ACHN (cell line): ENCODE data around the gene C5.
"Not testable (repeated sequence)": the region's sequence is repeated elsewhere in the genome, so short reads cannot be mapped to it uniquely, and the experiment has no call there.

Experiments
- DNase-seq: peaks from one replicate; pipeline ENCODE4 v3.0.0-alpha.2; 2015
- in situ Hi-C: cut with HindIII; loops from 2 replicates; pipeline ENCODE4 v1.10.0; 2017; ENCODE audit warnings: low sequenced_read_pairs, low pct_ligation_motif_present, low pct_unique_long_range_greater_than_20kb

Gene C5

DNA sequence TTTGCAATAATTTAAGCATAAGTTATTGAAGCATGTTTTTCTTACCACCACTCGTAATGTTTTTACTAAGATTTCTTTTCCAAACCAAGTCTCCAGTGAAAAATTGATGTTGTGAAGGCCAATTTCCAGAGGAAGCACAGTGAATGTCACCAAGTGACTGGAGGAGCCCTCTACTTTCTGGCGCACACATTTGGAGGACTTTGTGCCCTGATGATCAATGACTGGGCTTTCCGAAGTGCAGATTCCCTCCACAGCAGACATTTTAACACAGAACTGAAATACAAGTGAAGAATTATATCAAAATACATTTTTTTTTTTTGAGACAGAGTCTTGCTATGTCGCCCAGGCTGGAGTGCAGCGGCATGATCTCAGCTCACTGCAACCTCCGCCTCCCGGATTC is 52.6 kb downstream of the C5 start:
- DNase-seq = no peak
- in situ Hi-C loops = no loop called here

DNA sequence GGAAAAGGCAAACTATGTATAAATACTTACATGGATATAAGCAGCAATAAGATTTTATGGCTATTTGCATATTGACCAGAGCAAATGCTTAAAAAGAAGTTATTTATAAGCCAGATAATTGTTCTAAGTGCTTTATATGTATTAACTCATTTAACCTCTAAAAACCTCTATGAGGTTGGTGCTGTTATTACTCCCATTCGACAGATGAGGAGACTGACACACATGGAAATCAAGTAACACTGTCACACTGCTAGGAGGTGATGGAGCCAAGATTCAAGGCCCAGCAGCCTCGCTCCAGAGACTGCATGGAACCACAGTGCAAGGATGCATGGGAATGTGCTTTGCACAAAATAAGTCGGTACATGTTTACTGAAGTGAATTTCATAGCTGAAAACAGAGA is 53.7 kb downstream of the C5 start:
- in situ Hi-C loops = no loop called here
- no peak for DNase-seq

DNA sequence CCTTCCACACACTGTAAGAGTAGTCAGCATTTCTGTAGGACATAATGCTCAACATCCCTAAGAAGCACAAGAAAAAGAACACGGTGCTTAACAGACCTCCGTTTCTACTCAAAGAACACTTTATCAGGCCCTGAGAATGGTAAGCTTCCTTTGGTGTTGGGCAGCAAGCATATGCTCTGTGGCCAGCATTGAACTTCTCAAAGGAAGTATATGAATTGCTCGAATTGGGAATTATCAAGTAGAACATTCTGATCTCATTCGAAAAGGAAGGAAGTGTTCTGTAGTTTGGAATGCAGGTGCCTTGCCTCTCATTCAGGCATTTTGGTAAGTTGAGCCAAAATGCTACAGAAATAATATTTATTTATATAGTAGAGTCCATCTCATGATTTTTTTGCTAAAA is 61.0 kb downstream of the C5 start:
- in situ Hi-C loops = no loop called here
- no peak for DNase-seq

DNA sequence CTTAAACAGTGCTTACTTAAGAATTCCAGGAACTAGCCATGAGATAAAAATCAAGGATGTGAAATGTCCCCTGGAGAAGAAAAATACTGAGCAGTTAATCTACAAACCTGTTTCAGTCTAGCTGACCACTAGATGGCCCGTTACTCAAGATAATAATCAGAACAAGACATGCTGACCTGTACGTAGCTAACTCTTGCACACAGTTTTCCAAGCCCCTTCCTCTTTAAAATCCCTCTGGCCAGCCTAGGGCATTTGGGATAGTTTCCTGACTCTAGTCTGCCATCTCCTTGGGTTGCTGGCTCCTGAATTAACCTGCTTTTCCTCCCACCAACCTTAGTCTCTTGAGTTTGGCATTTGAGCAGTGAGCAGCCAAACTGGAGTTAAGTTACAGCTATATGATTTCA is 64.3 kb downstream of the C5 start:
- in situ Hi-C loops = no loop called here

DNA sequence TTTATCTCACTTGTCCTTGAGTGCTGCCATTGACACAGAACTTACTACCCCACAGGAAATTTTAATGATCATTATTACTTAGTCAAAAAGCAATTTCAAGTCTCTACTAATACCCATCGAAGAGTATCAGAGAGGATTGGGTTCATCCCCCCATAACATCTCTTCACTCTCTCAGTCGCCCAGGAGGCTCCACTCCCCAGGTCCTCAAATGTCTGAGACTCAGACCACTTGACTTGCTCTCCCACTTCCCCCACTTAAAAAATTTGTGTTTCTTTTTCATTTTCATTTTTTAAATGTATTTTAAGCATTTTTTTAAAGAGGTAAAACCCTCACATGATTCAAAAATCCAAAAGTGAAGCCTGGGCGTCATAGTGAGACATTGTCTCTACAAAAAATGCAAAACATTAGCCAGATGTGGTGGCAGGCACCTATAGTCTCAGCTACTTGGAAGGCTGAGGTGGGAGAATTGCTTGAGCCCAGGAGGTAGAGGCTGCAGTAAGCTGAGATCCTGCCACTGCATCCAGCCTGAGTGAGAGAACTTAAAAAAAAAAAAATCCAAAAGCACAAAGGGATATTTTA is 66.7 kb downstream of the C5 start:
- no peak for DNase-seq
- in situ Hi-C loops = no loop called here

More for the DNA sequence above, 64.3 kb downstream of the C5 start:
- DNase-seq = peak; percentile 58

DNA sequence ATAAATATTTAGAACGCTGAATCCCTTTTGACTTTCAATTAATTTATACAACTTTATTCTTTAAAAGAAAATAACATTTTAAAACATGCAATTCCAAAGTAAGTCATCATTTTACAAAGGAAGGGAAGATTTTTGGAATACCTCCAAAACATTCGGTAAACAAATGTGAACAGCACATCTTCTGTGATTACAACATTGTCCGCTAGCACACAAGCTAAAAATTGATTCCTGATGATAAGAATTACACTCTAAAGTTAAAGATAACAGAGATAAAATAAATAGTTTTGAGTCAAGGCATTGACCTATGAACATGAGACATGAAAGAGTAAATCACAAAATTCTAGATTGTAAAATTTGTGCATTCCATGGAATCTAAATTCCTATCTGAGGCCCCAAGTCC is 67.2 kb downstream of the C5 start:
- no peak for DNase-seq
- in situ Hi-C loops = no loop called here

DNA sequence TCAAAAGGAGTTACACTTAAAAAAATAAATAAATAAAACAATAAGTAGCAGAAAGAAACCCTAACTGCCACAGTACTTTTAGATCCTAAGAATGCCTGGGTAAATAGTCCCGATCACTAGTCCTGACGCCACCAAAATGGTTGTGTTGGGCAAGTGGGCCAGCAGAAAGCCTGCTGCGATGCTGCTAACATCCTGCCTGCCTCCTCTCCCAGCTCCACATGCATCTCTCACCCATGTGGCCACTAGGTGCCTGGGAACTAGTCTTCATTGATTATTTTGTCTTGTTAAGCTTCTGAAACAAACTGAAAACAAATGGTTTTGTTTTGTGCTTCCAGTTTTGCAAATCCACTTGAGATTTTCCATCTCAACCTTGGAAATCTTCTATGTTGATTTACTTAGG is 69.1 kb downstream of the C5 start:
- no peak for DNase-seq
- in situ Hi-C loops = no loop called here

DNA sequence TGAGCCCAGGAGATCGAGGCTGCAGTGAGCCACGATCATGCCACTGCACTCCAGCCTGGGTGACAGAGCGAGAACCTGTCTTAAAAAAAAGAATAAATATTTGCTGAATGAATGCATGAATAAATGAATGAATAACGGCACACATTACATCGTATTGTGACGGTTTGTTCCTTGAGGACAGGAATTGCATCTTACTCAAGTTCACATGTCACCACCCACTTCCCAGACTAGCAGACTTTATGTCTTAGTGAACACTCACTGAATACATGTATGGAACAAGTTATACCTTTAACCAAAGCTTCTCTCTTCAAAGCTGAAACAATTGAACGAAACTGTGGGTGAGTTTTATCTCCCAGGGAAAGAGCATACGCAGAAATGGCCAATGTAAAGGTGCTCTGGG is 70.3 kb downstream of the C5 start:
- no peak for DNase-seq
- in situ Hi-C loops = no loop called here

DNA sequence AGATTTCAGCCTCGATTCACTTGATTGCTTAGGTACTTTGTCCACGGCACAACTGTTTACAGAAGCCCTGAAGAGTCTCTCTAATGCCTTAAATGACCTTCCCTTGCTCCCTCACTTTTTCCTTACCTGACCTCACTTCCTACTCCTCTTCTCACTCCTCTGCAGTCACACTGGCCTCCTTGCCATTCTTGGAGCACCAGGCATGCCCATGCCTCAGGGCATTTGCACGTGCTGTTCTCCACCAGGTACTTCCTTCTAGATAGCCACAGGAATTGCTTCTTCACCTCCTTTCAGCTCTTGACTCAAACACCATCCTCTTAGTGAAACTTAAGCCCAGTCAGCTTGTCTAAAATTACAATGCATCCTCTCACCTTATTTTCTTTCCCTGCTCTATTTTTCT is 71.1 kb downstream of the C5 start:
- DNase-seq = no peak
- in situ Hi-C loops = no loop called here

DNA sequence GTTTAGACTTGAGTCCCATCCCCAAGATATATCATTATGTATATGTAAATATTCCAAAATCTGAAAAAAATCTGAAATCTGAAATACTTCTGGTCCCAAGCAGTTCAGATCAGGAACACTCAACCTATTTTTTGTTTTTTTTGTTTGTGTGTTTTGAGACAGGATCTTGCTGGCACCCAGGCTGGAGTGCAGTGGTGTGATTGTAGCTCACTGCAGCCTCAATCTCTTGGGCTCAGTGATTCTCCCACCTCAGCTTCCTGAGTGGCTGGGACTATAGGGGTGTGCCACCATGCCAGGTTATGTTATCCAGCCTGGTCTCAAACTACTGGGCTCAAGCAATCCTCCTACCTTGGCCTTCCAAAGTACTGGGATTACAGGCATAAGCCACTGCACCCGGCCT is 72.8 kb downstream of the C5 start:
- no peak for DNase-seq
- in situ Hi-C loops = no loop called here

DNA sequence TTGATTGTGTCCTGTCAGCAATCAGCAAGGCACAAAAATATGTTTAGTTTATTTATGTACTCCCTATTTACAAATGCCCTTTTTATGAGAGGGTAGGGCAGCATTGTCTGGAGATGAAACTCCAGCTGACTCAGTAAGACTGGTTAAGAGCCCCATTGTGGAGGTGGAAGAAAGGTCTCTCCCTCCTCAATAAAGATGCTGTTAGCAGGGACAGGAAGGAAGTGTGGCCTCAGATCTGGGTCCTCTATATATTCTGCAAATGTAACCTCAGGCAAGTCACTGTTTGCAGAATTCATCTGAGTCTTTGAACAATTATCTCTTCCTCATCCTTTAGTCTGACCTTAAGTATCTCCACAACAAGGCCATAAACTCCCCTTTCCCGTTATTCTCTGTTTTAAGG is 75.2 kb downstream of the C5 start:
- no peak for DNase-seq
- in situ Hi-C loops = no loop called here

DNA sequence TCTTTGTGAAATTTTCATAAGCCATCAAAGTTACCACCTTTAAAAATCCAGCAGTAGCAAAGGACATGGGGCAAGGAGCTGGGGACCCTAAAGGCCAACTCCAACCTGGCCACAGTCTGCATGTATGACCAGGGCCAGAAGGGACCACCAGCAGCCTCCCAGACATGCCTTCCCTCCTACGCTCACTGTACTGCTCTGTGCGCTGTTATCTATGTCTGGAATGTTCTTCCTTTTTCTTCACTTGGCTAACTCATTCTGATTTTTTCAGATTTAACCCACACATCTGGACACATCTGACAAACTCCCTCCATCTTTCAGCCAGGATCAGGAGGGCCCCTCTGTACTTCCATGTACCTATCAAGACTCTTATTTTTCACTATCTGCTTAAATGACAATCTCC is 75.9 kb downstream of the C5 start:
- DNase-seq = no peak
- in situ Hi-C loops = no loop called here

DNA sequence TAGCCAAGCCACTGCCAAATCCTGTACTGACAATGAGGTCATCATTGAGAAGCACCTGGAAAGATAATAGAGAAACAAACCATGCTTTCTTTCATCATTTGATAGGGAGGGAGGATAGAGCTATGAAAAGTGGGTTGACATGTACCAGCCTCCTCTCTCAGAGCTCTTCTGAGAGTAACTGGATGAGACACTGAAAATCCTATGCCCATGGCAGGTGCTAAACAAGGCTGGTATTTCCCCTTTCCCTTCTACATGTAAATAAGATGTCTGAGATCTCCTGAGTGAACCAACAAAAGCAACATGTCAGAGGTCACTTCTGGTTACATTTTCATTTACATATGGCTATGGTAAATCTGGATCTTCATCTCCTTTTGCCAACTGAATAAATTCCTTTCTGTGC is 78.1 kb downstream of the C5 start:
- in situ Hi-C loops = no loop called here
- no peak for DNase-seq

DNA sequence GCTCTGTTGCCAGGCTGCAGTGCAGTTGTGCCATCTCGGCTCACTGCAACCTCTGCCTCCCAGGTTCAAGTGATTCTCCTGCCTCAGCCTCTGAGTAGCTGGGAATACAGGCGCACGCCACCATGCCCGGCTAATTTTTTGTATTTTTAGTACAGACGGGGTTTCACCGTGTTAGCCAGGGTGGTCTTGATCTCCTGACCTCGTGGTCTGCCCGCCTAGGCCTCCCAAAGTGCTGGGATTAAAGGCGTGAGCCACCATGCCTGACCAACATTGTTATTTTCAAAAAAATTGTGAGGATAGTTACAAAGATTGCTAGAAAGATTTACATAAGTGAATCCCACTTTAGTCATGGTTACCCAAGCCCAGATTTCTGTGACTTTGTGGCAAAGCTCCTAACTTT is 78.6 kb downstream of the C5 start:
- in situ Hi-C loops, DNase-seq: not testable (repeated sequence)

DNA sequence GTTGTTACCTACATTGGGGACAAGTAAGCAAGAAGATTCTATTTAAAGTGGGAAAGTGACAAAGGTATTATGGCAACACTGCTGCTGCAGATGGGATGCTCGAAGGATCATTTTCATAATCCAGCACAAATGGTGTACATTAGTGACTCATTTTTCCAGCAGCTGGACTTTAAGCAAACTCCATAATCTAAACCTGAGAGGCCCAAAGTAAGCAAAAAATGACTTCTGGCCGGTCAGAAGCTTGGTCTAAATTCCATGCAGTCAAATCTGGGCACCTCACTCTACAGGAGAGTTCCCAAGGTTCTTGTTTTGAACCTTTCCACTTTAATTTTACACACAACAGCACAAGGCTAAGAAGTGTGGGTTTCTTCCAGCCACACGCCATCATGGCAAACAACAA is 79.8 kb downstream of the C5 start:
- in situ Hi-C loops = no loop called here
- no peak for DNase-seq

DNA sequence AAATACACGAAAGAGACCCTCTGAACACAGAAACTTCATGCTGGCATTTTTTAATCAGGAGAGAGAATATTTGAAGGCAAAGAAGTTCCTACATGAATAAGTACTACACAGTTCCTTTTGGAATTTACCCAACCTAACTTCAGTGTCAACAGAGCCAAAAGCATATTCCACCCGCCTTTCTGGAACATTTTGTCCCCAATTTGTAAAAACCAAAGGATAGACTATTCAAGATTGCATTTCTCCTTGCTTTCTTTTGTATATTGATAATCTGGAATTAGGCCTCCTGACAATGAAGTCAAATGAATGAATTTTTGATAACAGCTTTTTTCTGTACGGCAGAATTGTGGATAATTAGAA is 84.1 kb downstream of the C5 start:
- in situ Hi-C loops = no loop called here
- no peak for DNase-seq

DNA sequence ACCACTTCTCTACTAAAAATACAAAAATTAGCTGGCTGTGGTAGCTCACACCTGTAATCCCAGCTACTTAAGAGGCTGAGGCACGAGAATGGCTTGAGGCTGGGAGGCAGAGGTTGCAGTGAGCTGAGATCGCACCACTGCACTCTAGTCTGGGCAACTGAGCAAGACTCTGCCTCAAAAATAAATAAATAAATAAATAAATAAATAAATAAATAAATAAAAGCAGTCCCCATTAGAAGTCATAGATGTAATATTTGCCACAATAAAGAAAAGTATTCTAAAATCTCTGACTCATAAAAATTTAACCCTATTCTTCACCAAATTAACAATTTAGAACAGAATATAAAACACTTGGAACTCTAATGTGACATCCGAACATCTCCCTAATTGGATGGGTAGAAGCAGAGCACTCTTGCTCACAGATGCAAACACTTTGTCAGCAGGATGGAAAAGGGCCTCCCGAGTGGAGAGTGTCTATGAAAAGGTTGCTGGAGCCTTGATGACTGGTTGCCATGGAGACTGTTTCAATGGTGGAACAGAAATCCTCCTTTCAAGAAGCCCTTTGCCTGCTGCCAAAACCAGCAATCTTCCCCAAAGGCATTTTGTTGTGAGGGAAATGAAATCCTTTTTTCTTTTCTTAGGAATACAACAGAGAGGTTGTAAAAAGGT is 84.6 kb downstream of the C5 start:
- in situ Hi-C loops = no loop called here
- no peak for DNase-seq

DNA sequence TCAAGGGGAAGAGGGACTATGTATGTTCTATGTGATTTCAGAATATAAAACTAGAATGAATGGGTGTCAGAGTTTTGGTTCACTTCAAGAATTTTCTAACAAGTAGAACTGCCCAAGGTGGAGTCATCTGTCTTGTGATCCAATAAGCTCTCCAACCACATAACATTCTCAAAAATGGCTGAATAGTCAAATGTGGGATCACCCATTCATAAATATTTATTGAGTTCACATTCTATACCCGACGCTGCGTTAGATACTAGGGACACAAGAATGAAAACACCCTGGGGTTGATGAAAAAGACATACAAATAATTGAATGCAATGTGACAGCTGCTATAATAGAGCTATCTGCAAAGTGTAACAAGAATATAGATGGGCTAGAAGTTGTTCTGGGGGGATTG is 88.1 kb downstream of the C5 start:
- in situ Hi-C loops = no loop called here
- DNase-seq = no peak

DNA sequence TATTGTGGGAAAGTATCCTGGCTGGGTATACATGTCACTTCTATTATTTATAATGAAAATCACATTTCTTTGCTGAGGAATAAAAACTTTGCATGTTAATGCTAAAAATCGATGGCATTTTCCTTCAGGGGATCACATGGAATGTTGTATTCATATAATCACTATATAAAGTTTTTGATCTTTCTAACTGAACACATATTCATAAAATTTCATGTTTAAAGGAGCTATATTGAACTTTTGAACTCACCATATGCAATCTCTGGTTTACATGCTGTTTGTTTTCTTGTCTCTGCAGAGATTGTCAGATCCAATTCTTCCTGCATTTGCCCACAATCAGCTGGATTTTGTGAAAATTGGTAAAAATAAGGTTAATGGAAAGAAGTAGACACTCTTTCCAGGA is 90.1 kb downstream of the C5 start:
- in situ Hi-C loops = no loop called here

DNA sequence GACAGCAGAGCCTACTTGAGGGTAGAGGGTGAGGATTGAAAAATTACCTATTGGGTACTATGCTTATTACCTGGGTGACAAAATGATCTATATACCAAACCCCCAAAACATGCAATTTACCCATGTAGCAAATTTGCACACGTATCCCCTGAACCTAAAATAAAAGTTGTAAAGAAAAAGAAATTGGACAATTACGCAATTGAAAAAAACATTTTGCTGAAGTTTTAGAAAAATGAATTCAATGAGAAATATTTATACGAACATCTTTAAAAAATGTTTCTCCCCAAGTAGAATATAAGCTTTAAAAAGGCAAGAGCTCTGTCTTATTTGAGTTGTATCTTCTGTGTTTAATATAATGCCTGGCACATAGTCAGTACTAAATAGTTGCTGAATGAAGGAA is 93.2 kb downstream of the C5 start:
- in situ Hi-C loops = no loop called here
- DNase-seq = no peak

More for the DNA sequence above, 90.1 kb downstream of the C5 start:
- DNase-seq = no peak
